Stimulated activated effector memory CD8-positive, alpha-beta T cell treated with anti-CD3 and anti-CD28 coated beads, Interleukin-12 subunit alpha, Interleukin-12 subunit beta, amount 100 ng/mL, for 72 hours (primary cell): ENCODE results near the gene PNMA1.

Experiments
- ATAC-seq: fragments of 150-1000 bp; cut with Tn5 transposase; 2 replicates; pipeline ENCODE4 v1.10.0; 2021
- DNase-seq, 2 donors: peaks; one replicate each; pipeline ENCODE4 v3.0.0; 2021 to 2022; ENCODE audit warnings: low spot score in 2 of 2
- H3K27ac Mint-ChIP-seq: one replicate; pipeline ENCODE4 v1.8.0; 2022; ENCODE audit warnings: mild to moderate bottlenecking, mixed read lengths
- H3K36me3 Mint-ChIP-seq: one replicate; pipeline ENCODE4 v1.8.0; 2022; ENCODE audit warnings: mild to moderate bottlenecking, mixed read lengths
- H3K4me1 Mint-ChIP-seq: one replicate; pipeline ENCODE4 v1.8.0; 2022; ENCODE audit warnings: mixed read lengths
- H3K4me3 Mint-ChIP-seq: one replicate; pipeline ENCODE4 v1.8.0; 2022; ENCODE audit warnings: mild to moderate bottlenecking, mixed read lengths
- H3K9me3 Mint-ChIP-seq: one replicate; pipeline ENCODE4 v1.8.0; 2022; ENCODE audit warnings: mixed read lengths

PNMA1 gene

GRCh38 chr14:73744175-73744867 is 30.1 kb upstream of the PNMA1 start:
- Mint-ChIP-seq H3K9me3 (no peaks in the 10 kb centered on the region), H3K4me3 (peak overlapping the region; percentile 86), H3K27ac (peak overlapping the region; percentile 90), H3K36me3 (peaks cover 68% of the 10 kb centered on the region), H3K4me1 (peaks cover 95% of the 10 kb centered on the region)
- ATAC-seq: peak; percentile 24
- DNase-seq: no peak

- peak in 1 of 2 donors; percentile 77 for DNase-seq
- peak; percentile 70 for ATAC-seq
Measured at GRCh38 chr14:73743431-73743931, 29.3 kb upstream of the PNMA1 start.

GRCh38 chr14:73742520-73743238 is 28.5 kb upstream of the PNMA1 start:
- Mint-ChIP-seq H3K4me3 (peak overlapping the region; percentile 86), H3K4me1 (peaks cover 87% of the 10 kb centered on the region), H3K9me3 (no peaks in the 10 kb centered on the region), H3K27ac (peak overlapping the region; percentile 90), H3K36me3 (peaks cover 69% of the 10 kb centered on the region)
- ATAC-seq: peak; percentile 29
- DNase-seq: no peak

More at GRCh38 chr14:73743431-73743931, 29.3 kb upstream of the PNMA1 start:
- Mint-ChIP-seq H3K27ac (peak overlapping the region; percentile 90), H3K4me1 (peaks cover 94% of the 10 kb centered on the region), H3K4me3 (peak overlapping the region; percentile 86), H3K36me3 (peaks cover 69% of the 10 kb centered on the region), H3K9me3 (no peaks in the 10 kb centered on the region)

- Mint-ChIP-seq H3K4me1 (peaks cover 80% of the 10 kb centered on the region), H3K36me3 (peaks cover 69% of the 10 kb centered on the region), H3K4me3 (peak overlapping the region; percentile 86), H3K9me3 (no peaks in the 10 kb centered on the region), H3K27ac (peak overlapping the region; percentile 90)
- DNase-seq: no peak
- peak; percentile 44 for ATAC-seq
Measured at GRCh38 chr14:73741876-73742519, 27.8 kb upstream of the PNMA1 start.

- peaks cover 75% of the 10 kb centered on the region for H3K4me1 Mint-ChIP-seq
- no peaks in the 10 kb centered on the region for H3K9me3 Mint-ChIP-seq
- peaks cover 71% of the 10 kb centered on the region for H3K36me3 Mint-ChIP-seq
- H3K27ac Mint-ChIP-seq: peak overlapping the region; percentile 90
- ATAC-seq (peak; percentile 75), DNase-seq (peak in 1 of 2 donors; percentile 75)
- peak overlapping the region; percentile 86 for H3K4me3 Mint-ChIP-seq
Measured at GRCh38 chr14:73741386-73741875, 27.2 kb upstream of the PNMA1 start.

- H3K4me3 Mint-ChIP-seq: peak overlapping the region; percentile 86
- peaks cover 78% of the 10 kb centered on the region for H3K36me3 Mint-ChIP-seq
- ATAC-seq (no peak), DNase-seq (no peak)
- peak overlapping the region; percentile 90 for H3K27ac Mint-ChIP-seq
- H3K9me3 Mint-ChIP-seq: no peaks in the 10 kb centered on the region
- peaks cover 70% of the 10 kb centered on the region for H3K4me1 Mint-ChIP-seq
Measured at GRCh38 chr14:73740618-73741326, 26.6 kb upstream of the PNMA1 start.

GRCh38 chr14:73739899-73740617 is 25.9 kb upstream of the PNMA1 start:
- no peaks in the 10 kb centered on the region for H3K9me3 Mint-ChIP-seq
- H3K36me3 Mint-ChIP-seq: peaks cover 81% of the 10 kb centered on the region
- peaks cover 63% of the 10 kb centered on the region for H3K4me1 Mint-ChIP-seq
- DNase-seq: no peak
- H3K27ac Mint-ChIP-seq: peak overlapping the region; percentile 90
- no peak overlapping the region for H3K4me3 Mint-ChIP-seq
- no peak for ATAC-seq

GRCh38 chr14:73739174-73739898 is 25.2 kb upstream of the PNMA1 start:
- H3K9me3 Mint-ChIP-seq: no peaks in the 10 kb centered on the region
- peaks cover 85% of the 10 kb centered on the region for H3K36me3 Mint-ChIP-seq
- no peak overlapping the region for H3K4me3 Mint-ChIP-seq
- DNase-seq (no peak), ATAC-seq (no peak)
- H3K27ac Mint-ChIP-seq: peak overlapping the region; percentile 90
- peaks cover 55% of the 10 kb centered on the region for H3K4me1 Mint-ChIP-seq

- DNase-seq (no peak), ATAC-seq (no peak)
- peaks cover 49% of the 10 kb centered on the region for H3K4me1 Mint-ChIP-seq
- no peaks in the 10 kb centered on the region for H3K9me3 Mint-ChIP-seq
- H3K27ac Mint-ChIP-seq: no peak overlapping the region
- peaks cover 87% of the 10 kb centered on the region for H3K36me3 Mint-ChIP-seq
- no peak overlapping the region for H3K4me3 Mint-ChIP-seq
Measured at GRCh38 chr14:73738518-73739173, 24.5 kb upstream of the PNMA1 start.

GRCh38 chr14:73736842-73737241 is 22.7 kb upstream of the PNMA1 start:
- Mint-ChIP-seq H3K36me3 (peaks cover 100% of the 10 kb centered on the region), H3K9me3 (no peaks in the 10 kb centered on the region), H3K27ac (peak overlapping the region; percentile 61), H3K4me3 (no peak overlapping the region), H3K4me1 (peaks cover 31% of the 10 kb centered on the region)
- no peak for ATAC-seq
- no peak for DNase-seq

- H3K9me3 Mint-ChIP-seq: no peaks in the 10 kb centered on the region
- H3K36me3 Mint-ChIP-seq: peaks cover 100% of the 10 kb centered on the region
- no peak overlapping the region for H3K4me3 Mint-ChIP-seq
- no peak for ATAC-seq
- H3K4me1 Mint-ChIP-seq: peaks cover 22% of the 10 kb centered on the region
- no peak for DNase-seq
- peak overlapping the region; percentile 81 for H3K27ac Mint-ChIP-seq
Measured at GRCh38 chr14:73732006-73732405, 17.8 kb upstream of the PNMA1 start.

GRCh38 chr14:73731111-73731510 is 16.9 kb upstream of the PNMA1 start:
- no peak overlapping the region for H3K27ac Mint-ChIP-seq

GRCh38 chr14:73729556-73730265 is 15.5 kb upstream of the PNMA1 start:
- no peak for DNase-seq
- ATAC-seq: no peak
- peaks cover 100% of the 10 kb centered on the region for H3K36me3 Mint-ChIP-seq
- H3K9me3 Mint-ChIP-seq: no peaks in the 10 kb centered on the region
- peak overlapping the region; percentile 89 for H3K27ac Mint-ChIP-seq
- H3K4me1 Mint-ChIP-seq: peaks cover 37% of the 10 kb centered on the region
- no peak overlapping the region for H3K4me3 Mint-ChIP-seq

More at GRCh38 chr14:73731111-73731510, 16.9 kb upstream of the PNMA1 start:
- no peak for ATAC-seq
- no peaks in the 10 kb centered on the region for H3K9me3 Mint-ChIP-seq
- peaks cover 27% of the 10 kb centered on the region for H3K4me1 Mint-ChIP-seq
- no peak for DNase-seq
- peaks cover 100% of the 10 kb centered on the region for H3K36me3 Mint-ChIP-seq
- H3K4me3 Mint-ChIP-seq: no peak overlapping the region
